ENCODE data around the gene CNOT8.
"Not testable (repeated sequence)": the region's sequence is repeated elsewhere in the genome, so short reads cannot be mapped to it uniquely, and the experiment has no call there.

CNOT8 gene

GRCh38 chr5:154865466-154866184, 7.2 kb downstream of the CNOT8 start:
- no peak for DNase-seq (ENCODE audit: low spot score)

GRCh38 chr5:154866841-154867240, 8.4 kb downstream of the CNOT8 start:
- no peak for DNase-seq (ENCODE audit: low spot score)

GRCh38 chr5:154868702-154869101, 10.3 kb downstream of the CNOT8 start:
- DNase-seq (ENCODE audit: low spot score): no peak

DNA sequence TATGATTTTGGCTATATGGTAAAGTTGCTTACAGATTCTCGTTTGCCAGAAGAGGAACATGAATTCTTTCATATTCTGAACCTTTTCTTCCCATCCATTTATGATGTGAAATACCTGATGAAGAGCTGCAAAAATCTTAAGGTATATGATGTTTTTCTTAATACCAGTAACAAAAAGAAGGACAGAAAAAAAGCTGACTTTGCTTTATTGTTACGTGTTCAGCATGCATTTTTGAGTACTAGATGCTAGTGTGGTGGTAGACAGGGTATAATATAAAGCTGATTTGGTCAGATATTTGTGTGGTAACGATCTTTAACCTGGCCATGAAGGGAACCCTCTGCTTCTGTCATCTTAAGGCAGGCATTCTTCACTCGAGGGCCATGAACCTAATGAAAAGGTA, 13.3 kb downstream of the CNOT8 start:
- DNase-seq (ENCODE audit: low spot score): no peak

- no peak for DNase-seq (ENCODE audit: low spot score)
Observed at GRCh38 chr5:154873791-154874331, 15.4 kb downstream of the CNOT8 start.

DNA sequence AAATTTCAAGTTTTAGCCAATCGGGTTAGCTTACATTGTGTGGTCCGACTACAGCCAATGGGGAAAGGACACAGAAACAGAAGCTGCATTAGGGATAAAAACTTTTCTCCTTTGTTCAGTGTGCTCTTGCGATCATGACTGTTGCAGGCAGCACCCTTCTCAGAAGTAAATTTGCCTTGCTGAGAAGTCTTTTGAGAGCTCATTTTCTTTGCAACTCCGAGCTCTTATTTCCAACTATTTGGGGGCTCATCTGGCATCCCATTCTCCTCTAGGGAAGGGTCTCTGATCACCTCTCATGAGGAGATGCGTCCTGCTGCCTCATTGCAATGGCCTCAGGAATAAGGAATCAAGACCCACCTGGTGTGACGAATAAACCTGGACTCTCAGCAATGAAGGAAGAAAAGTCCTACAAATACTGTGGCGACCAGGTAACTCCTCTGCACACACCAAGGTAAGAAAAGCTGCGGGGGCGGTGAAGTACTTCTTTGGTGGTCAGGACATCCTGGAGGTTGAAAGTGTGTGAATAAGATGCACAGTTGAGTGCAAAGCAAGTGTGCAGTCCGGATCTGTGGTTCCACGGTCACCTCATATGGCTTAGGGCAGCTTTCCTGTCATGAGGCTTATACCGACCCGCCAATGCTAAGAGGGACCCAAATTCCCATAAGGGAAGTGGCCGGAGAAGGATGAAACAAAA, 20.4 kb downstream of the CNOT8 start:
- no peak for DNase-seq (ENCODE audit: low spot score)

DNA sequence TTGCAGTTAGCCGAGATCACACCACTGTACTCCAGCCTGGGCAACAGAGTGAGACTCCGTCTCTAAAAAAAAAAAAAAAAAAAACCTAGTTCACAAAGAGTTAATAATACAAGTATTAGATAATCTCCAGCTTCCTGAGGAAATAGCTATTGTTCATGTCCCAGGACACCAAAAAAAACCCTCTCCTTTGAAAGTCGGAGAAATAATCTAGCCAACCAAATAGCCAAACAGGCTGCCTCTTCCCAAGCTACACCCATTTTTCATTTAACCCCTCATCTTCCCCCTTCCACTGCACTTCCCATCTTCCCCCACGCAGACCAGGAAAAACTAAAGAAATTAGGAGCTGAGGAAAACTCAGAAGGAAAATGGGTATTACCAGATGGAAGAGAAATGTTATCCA, 23.6 kb downstream of the CNOT8 start:
- no peak for DNase-seq (ENCODE audit: low spot score)

DNA sequence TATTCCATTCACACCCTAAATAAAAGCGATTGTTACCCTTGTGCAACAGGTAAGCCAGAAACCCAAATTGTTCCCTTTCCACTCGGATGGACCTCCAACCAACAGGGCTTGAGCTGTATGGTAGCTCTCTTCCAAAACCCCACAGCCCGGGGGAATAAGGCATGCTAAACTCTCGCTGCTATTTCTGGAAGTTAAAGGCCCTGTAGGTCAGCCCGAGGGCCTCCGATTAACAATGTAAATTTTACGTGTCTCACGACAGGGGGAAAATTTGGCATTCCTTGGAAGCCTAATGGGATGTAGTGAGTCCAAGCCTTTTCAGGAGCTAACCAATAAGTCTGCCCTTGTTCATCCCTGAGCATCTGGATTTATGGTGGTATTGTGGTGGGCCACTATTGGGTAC, 26.0 kb downstream of the CNOT8 start:
- DNase-seq (ENCODE audit: low spot score): no peak

GRCh38 chr5:154885439-154885838, 27.0 kb downstream of the CNOT8 start:
- DNase-seq (ENCODE audit: low spot score): peak; percentile 13

DNA sequence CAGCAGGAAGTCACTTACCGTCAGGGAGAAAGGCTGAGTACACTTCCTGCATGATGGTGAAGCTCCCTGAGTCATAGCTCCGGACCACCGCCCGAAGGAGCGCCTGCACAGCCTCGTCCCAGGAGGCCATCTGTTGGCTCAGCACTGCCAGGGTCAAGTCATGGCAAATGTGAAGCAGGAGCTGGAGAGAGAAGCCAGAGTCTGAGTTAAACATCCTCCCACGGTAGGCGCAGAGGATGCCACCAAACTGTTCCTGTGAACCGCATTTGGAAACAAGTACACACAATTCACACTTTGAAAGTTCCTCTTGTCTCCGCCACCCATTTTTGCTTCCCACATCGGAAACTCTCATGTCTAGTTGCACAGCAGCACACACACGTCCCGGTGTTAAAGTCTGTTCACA, 33.9 kb downstream of the CNOT8 start:
- peak; percentile 18 for DNase-seq (ENCODE audit: low spot score)

- DNase-seq (ENCODE audit: low spot score): no peak
Observed at GRCh38 chr5:154893381-154893780, 35.0 kb downstream of the CNOT8 start.

GRCh38 chr5:154895606-154896561, 37.5 kb downstream of the CNOT8 start:
- no peak for DNase-seq (ENCODE audit: low spot score)

DNA sequence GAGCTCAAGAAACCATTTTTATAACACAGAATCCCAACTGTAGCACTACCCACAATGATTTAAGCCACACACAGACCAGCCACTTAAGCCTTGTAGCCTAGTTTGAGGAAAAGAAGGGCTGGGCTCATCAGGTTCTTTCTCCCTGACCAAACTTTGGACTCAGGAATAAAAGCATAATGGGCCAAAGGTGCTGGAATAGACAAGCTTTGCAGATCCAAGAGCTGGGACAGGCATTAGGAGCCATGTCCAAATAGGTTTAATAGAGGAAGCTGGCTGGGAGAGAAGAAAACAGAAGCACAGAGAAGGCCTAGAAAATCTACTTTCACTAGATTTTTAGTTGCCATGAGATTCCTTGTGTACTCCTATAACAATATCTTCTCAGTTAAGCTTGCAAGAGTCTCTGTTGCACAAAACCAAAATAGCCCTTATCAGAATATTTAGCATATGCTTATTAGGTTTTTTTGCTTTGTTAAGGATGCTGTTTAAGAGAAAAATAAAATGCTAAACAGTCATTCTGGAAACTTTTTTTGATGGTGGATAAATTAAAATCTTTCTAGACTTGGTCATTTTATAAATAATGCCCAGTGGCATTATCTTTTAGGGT, 38.2 kb downstream of the CNOT8 start:
- no peak for DNase-seq (ENCODE audit: low spot score)

DNA sequence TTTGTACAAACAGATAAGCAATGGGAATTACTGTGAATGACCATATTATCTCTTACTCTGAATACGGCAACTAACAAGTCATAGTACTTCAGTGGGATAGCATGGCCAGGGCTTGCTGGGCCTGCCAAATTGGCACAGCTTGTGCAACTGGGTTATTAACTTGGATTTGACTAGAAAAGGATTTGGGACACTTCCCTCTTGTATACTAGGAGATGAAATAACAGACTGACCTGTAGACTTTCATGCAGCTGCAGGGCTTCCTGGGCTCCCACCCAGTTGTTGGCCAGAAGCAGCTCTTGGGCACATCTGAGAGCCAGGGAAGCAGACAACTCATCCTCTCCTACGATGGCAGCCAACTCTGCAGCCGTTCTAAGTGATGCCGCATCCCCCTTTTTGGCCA, 39.8 kb downstream of the CNOT8 start:
- DNase-seq (ENCODE audit: low spot score): no peak

DNA sequence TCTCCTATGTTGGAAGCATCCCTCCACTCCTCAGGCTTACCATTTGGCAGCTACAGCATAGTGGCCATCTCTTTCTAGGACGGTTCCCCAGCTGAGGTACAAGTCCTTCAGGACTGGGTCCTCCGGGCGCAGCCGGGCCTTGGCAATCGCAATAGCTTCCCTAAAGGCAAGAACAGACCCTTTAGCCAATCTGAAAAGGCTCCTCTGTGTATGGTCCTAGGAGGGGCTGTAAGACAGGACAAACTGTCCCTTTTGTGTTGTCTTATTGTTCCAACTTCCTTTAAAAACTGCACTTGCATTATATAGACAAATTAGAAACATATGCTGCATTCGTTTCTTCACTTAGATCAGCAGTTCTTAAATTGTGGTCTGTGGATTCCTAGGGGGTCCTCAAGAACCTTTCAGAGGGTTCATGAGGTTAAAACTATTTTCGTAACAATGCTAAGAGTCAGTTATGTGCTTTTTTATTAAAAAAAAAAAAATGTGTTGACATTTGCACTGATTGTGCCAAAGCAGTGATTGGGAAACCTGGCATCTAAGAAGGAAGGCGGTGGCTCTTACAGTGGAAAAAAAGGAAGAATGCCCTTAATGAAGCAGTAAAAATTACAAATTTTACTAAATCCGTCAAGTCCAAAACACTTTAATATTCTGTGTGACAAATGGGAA, 40.9 kb downstream of the CNOT8 start:
- DNase-seq (ENCODE audit: low spot score): no peak

- no peak for DNase-seq (ENCODE audit: low spot score)
Observed at GRCh38 chr5:154900066-154900465, 41.6 kb downstream of the CNOT8 start.

DNA sequence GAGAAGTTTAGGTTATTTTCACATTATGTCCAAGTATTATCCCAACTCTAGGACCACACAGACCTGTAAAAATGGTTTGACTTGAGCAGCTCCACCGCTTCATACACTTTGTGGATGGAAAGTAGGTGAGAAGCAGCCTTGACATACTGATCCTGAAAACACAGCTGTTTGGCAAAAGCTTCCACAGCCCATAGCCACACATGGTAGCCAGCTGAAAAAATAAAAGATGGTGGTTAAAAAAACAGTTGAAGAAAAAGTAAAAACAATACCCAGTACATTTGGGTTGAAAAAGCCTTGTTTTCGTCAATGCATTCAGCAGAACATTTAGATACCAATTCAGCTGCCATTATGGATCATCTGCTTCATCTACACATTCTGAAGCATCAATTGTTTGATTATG, 42.8 kb downstream of the CNOT8 start:
- no peak for DNase-seq (ENCODE audit: low spot score)

DNA sequence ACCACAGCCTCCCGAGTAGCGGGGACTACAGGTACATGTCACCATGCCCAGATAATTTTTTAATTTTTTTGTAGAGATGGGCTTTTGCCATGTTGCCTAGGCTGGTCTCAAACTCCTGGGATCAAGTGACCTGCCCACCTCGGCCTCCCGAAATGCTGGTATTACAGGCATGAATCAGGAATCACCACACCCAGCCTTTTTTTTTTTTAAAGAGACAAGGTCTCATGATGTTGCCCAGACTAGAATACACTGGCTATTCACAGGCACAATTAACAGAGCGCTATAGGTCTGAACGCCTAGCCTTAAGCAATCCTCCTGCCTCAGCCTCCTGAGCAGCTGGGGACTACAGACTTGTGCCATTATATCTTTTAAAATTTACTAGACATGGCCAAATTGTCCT, 43.5 kb downstream of the CNOT8 start:
- no peak for DNase-seq (ENCODE audit: low spot score)

DNA sequence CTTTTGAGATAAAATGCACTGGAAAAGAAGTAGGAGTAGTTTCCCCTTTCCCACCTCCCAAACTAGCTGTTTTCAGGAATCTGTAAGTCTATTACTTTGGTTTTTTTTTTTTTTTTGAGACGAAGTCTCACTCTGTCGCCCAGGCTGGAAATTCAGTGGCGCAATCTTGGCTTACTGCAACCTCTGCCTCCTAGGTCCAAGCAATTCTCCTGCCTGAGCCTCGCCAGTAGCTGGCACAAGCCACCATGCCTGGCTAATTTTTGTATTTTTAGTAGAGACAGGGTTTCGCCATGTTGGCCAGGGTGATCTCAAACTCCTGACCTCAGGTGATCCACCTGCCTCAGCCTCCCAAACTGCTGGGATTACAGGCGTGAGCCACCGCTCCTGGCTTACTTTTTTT, 47.2 kb downstream of the CNOT8 start:
- not testable (repeated sequence) for DNase-seq (ENCODE audit: low spot score)

DNA sequence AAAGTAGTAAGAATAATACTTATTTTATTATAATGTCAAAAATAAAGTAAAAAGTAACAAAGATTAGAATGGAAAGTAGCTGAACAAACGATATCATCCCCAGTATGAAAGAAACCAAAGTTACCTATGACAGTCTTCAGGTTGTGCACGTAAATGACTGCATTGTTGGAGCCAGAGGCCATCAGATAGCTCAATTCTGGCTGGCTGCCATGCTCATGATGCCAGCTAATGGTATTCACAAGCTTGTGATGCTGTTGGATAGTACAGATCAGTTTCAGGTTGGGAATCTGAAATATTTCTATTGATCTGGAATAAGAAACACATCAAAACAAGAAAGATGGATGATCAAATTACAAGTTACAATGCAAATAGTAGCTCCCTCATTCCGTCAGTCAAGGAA, 58.4 kb downstream of the CNOT8 start:
- DNase-seq (ENCODE audit: low spot score): no peak

- no peak for DNase-seq (ENCODE audit: low spot score)
Observed at GRCh38 chr5:154917757-154918156, 59.3 kb downstream of the CNOT8 start.
